CD4-positive, alpha-beta T cell treated with Interleukin-15 for 1 hour (primary cell): ENCODE results near the gene EXOC8.

Experiments used
- DNase-seq: peaks from one replicate; pipeline ENCODE4 v3.0.0-alpha.2; 2020

EXOC8 gene

GRCh38 chr1:231311720-231312431 lies 25.8 kb downstream of the EXOC8 start:
- no peak for DNase-seq

GRCh38 chr1:231310391-231310934 lies 27.2 kb downstream of the EXOC8 start:
- DNase-seq: no peak

- DNase-seq: no peak
Observed at GRCh38 chr1:231301990-231302389, 35.7 kb downstream of the EXOC8 start.

- DNase-seq: no peak
Observed at GRCh38 chr1:231295938-231296337, 41.7 kb downstream of the EXOC8 start.

- DNase-seq: no peak
Observed at GRCh38 chr1:231286603-231287002, 51.0 kb downstream of the EXOC8 start.

- DNase-seq: no peak
Observed at GRCh38 chr1:231284441-231284840, 53.2 kb downstream of the EXOC8 start.
